ENCODE data around the gene CGB3. TPM values are rescaled to one million over a fixed set of nuclear protein-coding genes. Genes with fewer than 3 reads are reported as not detected.

CGB3 gene
- total RNA-seq, 1 donor from 2014 or later: not detected

- Mint-ChIP-seq H3K9me3 (ENCODE audit: low read depth) (no peaks in the 10 kb centered on the region), H3K4me1 (ENCODE audit: low read depth) (peaks cover 18% of the 10 kb centered on the region), H3K4me3 (ENCODE audit: low read depth) (peak overlapping the region; percentile 99), H3K27me3 (no peaks in the 10 kb centered on the region), H3K36me3 (ENCODE audit: insufficient read depth) (peaks cover 10% of the 10 kb centered on the region), H3K27ac (peak overlapping the region; percentile 96)
- TF ChIP-seq, protein P1, sequence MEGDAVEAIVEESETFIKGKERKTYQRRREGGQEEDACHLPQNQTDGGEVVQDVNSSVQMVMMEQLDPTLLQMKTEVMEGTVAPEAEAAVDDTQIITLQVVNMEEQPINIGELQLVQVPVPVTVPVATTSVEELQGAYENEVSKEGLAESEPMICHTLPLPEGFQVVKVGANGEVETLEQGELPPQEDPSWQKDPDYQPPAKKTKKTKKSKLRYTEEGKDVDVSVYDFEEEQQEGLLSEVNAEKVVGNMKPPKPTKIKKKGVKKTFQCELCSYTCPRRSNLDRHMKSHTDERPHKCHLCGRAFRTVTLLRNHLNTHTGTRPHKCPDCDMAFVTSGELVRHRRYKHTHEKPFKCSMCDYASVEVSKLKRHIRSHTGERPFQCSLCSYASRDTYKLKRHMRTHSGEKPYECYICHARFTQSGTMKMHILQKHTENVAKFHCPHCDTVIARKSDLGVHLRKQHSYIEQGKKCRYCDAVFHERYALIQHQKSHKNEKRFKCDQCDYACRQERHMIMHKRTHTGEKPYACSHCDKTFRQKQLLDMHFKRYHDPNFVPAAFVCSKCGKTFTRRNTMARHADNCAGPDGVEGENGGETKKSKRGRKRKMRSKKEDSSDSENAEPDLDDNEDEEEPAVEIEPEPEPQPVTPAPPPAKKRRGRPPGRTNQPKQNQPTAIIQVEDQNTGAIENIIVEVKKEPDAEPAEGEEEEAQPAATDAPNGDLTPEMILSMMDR (IDR thresholded peaks at IDR 0.05; ENCODE audit: unreplicated experiment): no peak
- DNase-seq (ENCODE audit: low spot score, unreplicated experiment): no peak
Observed at GRCh38 chr19:48991873-48992580, 32.1 kb downstream of the CGB3 start.

DNA sequence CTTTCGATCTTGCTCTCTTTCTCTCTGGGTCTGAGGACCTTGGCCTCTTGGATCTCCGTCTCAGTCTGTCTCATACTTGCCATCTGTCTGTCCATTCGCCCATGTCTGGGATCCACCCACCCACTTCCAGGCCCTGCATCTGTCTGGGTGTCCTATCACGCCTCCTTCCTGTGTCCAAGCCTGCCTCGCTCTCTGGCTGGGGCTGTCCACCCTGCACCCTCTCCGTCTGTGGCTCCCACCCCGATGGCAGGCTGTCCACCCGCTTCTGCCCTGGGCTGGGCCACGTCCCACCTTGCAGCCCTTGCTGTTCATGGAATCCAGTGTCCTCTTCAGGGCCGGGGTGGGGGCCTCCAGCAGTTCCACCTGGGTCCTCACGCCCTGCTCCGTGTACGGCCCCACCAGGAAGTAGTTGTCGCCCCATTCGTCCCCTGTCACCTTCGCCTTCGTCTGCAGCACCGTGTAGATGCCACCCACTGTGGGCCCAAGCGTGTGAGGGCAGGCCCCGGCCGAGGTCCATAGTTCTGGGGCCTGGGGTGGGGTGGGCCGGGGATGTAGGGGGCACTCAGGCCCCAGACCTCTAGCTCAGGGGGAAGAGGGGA, 33.0 kb downstream of the CGB3 start:
- no peak overlapping the region for H3K4me3 Mint-ChIP-seq (ENCODE audit: low read depth)
- no peak overlapping the region for H3K27ac Mint-ChIP-seq
- TF ChIP-seq, protein P1 (IDR thresholded peaks at IDR 0.05; ENCODE audit: unreplicated experiment): no peak
- peaks cover 10% of the 10 kb centered on the region for H3K36me3 Mint-ChIP-seq (ENCODE audit: insufficient read depth)
- peaks cover 18% of the 10 kb centered on the region for H3K4me1 Mint-ChIP-seq (ENCODE audit: low read depth)
- H3K27me3 Mint-ChIP-seq: no peaks in the 10 kb centered on the region
- no peaks in the 10 kb centered on the region for H3K9me3 Mint-ChIP-seq (ENCODE audit: low read depth)
- DNase-seq (ENCODE audit: low spot score, unreplicated experiment): no peak

GRCh38 chr19:48990400-48990799, 33.7 kb downstream of the CGB3 start:
- Mint-ChIP-seq H3K27me3 (no peaks in the 10 kb centered on the region), H3K27ac (peak overlapping the region; percentile 26), H3K4me3 (ENCODE audit: low read depth) (no peak overlapping the region), H3K9me3 (ENCODE audit: low read depth) (no peaks in the 10 kb centered on the region), H3K36me3 (ENCODE audit: insufficient read depth) (peaks cover 10% of the 10 kb centered on the region), H3K4me1 (ENCODE audit: low read depth) (peaks cover 18% of the 10 kb centered on the region)
- no peak for DNase-seq (ENCODE audit: low spot score, unreplicated experiment)
- TF ChIP-seq, protein P1 (IDR thresholded peaks at IDR 0.05; ENCODE audit: unreplicated experiment): no peak

GRCh38 chr19:48989701-48990291, 34.3 kb downstream of the CGB3 start:
- H3K36me3 Mint-ChIP-seq (ENCODE audit: insufficient read depth): peaks cover 13% of the 10 kb centered on the region
- TF ChIP-seq, protein P1 (IDR thresholded peaks at IDR 0.05; ENCODE audit: unreplicated experiment): no peak
- peaks cover 14% of the 10 kb centered on the region for H3K4me1 Mint-ChIP-seq (ENCODE audit: low read depth)
- no peaks in the 10 kb centered on the region for H3K9me3 Mint-ChIP-seq (ENCODE audit: low read depth)
- no peaks in the 10 kb centered on the region for H3K27me3 Mint-ChIP-seq
- H3K27ac Mint-ChIP-seq: no peak overlapping the region
- no peak for DNase-seq (ENCODE audit: low spot score, unreplicated experiment)
- no peak overlapping the region for H3K4me3 Mint-ChIP-seq (ENCODE audit: low read depth)

DNA sequence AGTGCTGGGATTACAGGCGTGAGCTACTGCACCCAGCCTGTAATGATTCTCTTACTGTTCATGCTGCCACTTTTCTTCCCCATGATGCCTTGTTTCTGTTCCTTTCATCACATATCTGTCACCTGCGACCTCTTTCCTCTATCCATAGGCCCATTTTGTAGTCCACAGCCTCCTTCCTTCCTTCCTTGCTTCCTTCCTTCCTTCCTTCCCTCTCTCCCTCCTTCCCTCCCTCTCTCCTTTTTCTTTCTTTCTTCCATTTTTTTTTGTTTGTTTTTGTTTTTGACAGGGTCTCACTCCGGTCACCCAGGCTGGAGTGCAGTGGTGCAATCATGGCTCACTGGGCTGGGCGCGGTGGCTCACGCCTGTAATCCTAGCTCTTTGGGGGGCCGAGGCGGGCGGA, 35.3 kb downstream of the CGB3 start:
- Mint-ChIP-seq H3K27me3 (no peaks in the 10 kb centered on the region), H3K27ac (no peak overlapping the region), H3K4me3 (ENCODE audit: low read depth) (no peak overlapping the region), H3K36me3 (ENCODE audit: insufficient read depth) (peaks cover 13% of the 10 kb centered on the region), H3K9me3 (ENCODE audit: low read depth) (no peaks in the 10 kb centered on the region), H3K4me1 (ENCODE audit: low read depth) (peaks cover 9% of the 10 kb centered on the region)
- TF ChIP-seq, protein P1 (IDR thresholded peaks at IDR 0.05; ENCODE audit: unreplicated experiment): no peak
- no peak for DNase-seq (ENCODE audit: low spot score, unreplicated experiment)
